GM15510 (cell line): ENCODE results near the gene PTPRN2.

Source experiments
- POLR2A ChIP-seq: IDR thresholded peaks from 3 replicates; pipeline ENCODE4 v1.6.1; 2011; ENCODE audit warnings: borderline replicate concordance; ENCODE audit not compliant: insufficient read length; ENCODE audit errors: extremely low read depth

Gene PTPRN2

GRCh38 chr7:157995815-157996214 is 591.8 kb downstream of the PTPRN2 start:
- TF ChIP-seq POLR2A = no peak

GRCh38 chr7:157994319-157994718 is 593.3 kb downstream of the PTPRN2 start:
- TF ChIP-seq POLR2A = no peak

- no peak for TF ChIP-seq POLR2A
These were observed 594.1 kb downstream of the PTPRN2 start for GRCh38 chr7:157993406-157994105.

GRCh38 chr7:157992511-157993160 is 595.0 kb downstream of the PTPRN2 start:
- no peak for TF ChIP-seq POLR2A

GRCh38 chr7:157991761-157992160 is 595.9 kb downstream of the PTPRN2 start:
- no peak for TF ChIP-seq POLR2A

GRCh38 chr7:157991351-157991750 is 596.3 kb downstream of the PTPRN2 start:
- no peak for TF ChIP-seq POLR2A

GRCh38 chr7:157990881-157991250 is 596.8 kb downstream of the PTPRN2 start:
- no peak for TF ChIP-seq POLR2A

GRCh38 chr7:157990226-157990880 is 597.3 kb downstream of the PTPRN2 start:
- TF ChIP-seq POLR2A = no peak

- TF ChIP-seq POLR2A = no peak
These were observed 598.0 kb downstream of the PTPRN2 start for GRCh38 chr7:157989589-157989988.

- no peak for TF ChIP-seq POLR2A
These were observed 599.7 kb downstream of the PTPRN2 start for GRCh38 chr7:157987906-157988305.

- no peak for TF ChIP-seq POLR2A
These were observed 601.6 kb downstream of the PTPRN2 start for GRCh38 chr7:157986051-157986450.

GRCh38 chr7:157985636-157986035 is 602.0 kb downstream of the PTPRN2 start:
- no peak for TF ChIP-seq POLR2A

GRCh38 chr7:157984423-157985163 is 603.0 kb downstream of the PTPRN2 start:
- TF ChIP-seq POLR2A = no peak

GRCh38 chr7:157983502-157984422 is 603.9 kb downstream of the PTPRN2 start:
- TF ChIP-seq POLR2A = no peak
